Muscle layer of colon (tissue), 2 donors: ENCODE data around the gene PSMC3IP.
"Not testable (repeated sequence)": the region's sequence is repeated elsewhere in the genome, so short reads cannot be mapped to it uniquely, and the experiment has no call there.

Experiments used
- H3K27ac ChIP-seq: one replicate; pipeline ENCODE4 v1.7.0; 2013; ENCODE audit warnings: low read depth, mild to moderate bottlenecking, low read length, moderate library complexity
- H3K27me3 ChIP-seq, 2 donors: one replicate each; pipeline ENCODE4 v1.7.0; 2013; ENCODE audit warnings: low read length in 2 of 2, mild to moderate bottlenecking in 2 of 2; ENCODE audit not compliant: insufficient read depth in 2 of 2, control insufficient read depth in 1 of 2
- H3K36me3 ChIP-seq: one replicate; pipeline ENCODE4 v1.7.0; 2013; ENCODE audit warnings: mild to moderate bottlenecking, low read length; ENCODE audit not compliant: insufficient read depth
- H3K4me1 ChIP-seq: one replicate; pipeline ENCODE4 v1.7.0; 2013; ENCODE audit warnings: mild to moderate bottlenecking, low read length; ENCODE audit not compliant: insufficient read depth
- H3K4me3 ChIP-seq, 2 donors: one replicate each; pipeline ENCODE4 v1.7.0; 2013; ENCODE audit warnings: low read length in 2 of 2, low read depth in 1 of 2, mild to moderate bottlenecking in 1 of 2, moderate library complexity in 1 of 2
- H3K9ac ChIP-seq: one replicate; pipeline ENCODE4 v1.7.0; 2013; ENCODE audit warnings: low read length
- H3K9me3 ChIP-seq: one replicate; pipeline ENCODE4 v1.7.0; 2013; ENCODE audit warnings: mild to moderate bottlenecking, low read length
- donor health status: abdominal sarcoma.
- donor health status: Adenocarcinoma of cecum.

Gene PSMC3IP, protein sequence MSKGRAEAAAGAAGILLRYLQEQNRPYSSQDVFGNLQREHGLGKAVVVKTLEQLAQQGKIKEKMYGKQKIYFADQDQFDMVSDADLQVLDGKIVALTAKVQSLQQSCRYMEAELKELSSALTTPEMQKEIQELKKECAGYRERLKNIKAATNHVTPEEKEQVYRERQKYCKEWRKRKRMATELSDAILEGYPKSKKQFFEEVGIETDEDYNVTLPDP

GRCh38 chr17:42577532-42578281, at the start of gene PSMC3IP:
Gene PSMC3IP (minus strand): TSS chr17:42577729. CDS start chr17:42577686, 43 bp downstream.
- peak within 1 kb of the TSS; percentile 37 for H3K9ac ChIP-seq
- H3K27me3 ChIP-seq: no peaks in the 10 kb centered on the region
- peaks cover 12% of the 10 kb centered on the region for H3K4me1 ChIP-seq
- peak within 1 kb of the TSS; percentile 82 to 91 for H3K4me3 ChIP-seq
- no peaks in the 10 kb centered on the region for H3K9me3 ChIP-seq
- peaks cover 52% of the 10 kb centered on the region for H3K36me3 ChIP-seq
- H3K27ac ChIP-seq: peak within 1 kb of the TSS; percentile 96

GRCh38 chr17:42623732-42624596, 46.4 kb upstream of the PSMC3IP start:
- no peak overlapping the region for H3K4me3 ChIP-seq
- H3K4me1 ChIP-seq: no peaks in the 10 kb centered on the region
- H3K36me3 ChIP-seq: no peaks in the 10 kb centered on the region
- no peaks in the 10 kb centered on the region for H3K27me3 ChIP-seq
- H3K9me3 ChIP-seq: no peaks in the 10 kb centered on the region
- H3K27ac ChIP-seq: no peak overlapping the region
- no peak overlapping the region for H3K9ac ChIP-seq

- Histone ChIP-seq H3K4me3 (no peak overlapping the region), H3K4me1 (peaks cover 5% of the 10 kb centered on the region), H3K27me3 (no peaks in the 10 kb centered on the region), H3K27ac (no peak overlapping the region), H3K9ac (no peak overlapping the region), H3K9me3 (no peaks in the 10 kb centered on the region), H3K36me3 (no peaks in the 10 kb centered on the region)
Observed at GRCh38 chr17:42623271-42623670, 45.7 kb upstream of the PSMC3IP start.

DNA sequence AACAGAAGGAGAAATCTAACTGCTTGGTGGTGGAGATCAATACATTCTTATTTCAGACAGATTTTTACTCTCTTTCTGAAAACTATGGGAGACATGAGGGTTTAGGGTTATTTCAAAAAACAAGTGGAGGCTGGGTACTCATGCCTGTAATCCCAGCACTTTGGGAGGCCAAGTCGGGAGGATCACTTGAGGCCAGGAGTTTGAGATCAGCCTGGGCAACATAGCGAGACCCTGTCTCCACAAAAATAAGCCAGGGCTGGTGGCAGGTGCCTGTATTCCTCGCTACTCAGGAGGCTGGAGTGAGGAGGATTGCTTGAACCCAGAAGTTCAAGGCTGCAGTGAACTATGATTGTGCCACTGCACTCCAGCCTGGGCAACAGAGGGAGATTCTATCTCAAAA, 44.5 kb upstream of the PSMC3IP start:
- not testable (repeated sequence) for H3K9me3 ChIP-seq, H3K27me3 ChIP-seq

DNA sequence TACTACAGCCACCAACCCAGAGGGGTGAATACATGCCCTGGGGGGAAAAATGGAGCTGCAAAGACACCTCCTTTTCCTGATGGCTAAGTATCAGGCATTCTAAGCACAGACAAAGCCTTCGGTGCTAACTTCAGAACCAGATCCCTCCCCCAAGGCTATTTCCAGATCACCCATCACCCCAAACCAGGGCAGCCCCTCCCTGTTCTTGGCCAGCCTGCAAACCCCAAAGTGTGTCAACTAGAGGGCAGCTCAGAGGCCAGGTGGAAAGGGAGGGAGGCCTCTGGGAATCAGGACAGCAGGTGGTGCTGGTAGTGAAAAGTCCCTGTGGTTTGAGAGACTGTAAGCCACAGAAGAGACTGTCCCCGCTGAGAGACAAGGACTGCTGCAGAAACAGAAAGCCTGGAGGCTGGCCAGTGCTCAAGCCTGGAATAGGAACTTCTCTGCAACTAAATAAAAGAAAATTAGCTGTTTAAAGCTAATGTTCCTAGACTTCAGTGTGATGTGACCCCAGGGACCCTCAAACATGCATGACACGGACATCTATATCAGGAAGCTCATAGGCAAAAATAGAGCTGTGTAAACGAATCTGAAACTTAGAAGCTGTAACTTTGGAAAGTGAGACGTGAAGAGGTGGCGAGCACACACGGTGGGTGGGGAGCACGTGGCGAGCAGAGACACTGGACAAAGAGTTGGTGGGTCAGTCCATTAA, 41.1 kb upstream of the PSMC3IP start:
- no peak overlapping the region for H3K27ac ChIP-seq
- peaks cover 20% of the 10 kb centered on the region for H3K36me3 ChIP-seq
- no peak overlapping the region for H3K9ac ChIP-seq
- peaks cover 12% of the 10 kb centered on the region for H3K4me1 ChIP-seq
- H3K9me3 ChIP-seq: no peaks in the 10 kb centered on the region
- no peaks in the 10 kb centered on the region for H3K27me3 ChIP-seq
- no peak overlapping the region for H3K4me3 ChIP-seq

More for the DNA sequence above, 44.5 kb upstream of the PSMC3IP start:
- peaks cover 12% of the 10 kb centered on the region for H3K4me1 ChIP-seq
- H3K36me3 ChIP-seq, H3K9ac ChIP-seq, H3K27ac ChIP-seq, H3K4me3 ChIP-seq: not testable (repeated sequence)

DNA sequence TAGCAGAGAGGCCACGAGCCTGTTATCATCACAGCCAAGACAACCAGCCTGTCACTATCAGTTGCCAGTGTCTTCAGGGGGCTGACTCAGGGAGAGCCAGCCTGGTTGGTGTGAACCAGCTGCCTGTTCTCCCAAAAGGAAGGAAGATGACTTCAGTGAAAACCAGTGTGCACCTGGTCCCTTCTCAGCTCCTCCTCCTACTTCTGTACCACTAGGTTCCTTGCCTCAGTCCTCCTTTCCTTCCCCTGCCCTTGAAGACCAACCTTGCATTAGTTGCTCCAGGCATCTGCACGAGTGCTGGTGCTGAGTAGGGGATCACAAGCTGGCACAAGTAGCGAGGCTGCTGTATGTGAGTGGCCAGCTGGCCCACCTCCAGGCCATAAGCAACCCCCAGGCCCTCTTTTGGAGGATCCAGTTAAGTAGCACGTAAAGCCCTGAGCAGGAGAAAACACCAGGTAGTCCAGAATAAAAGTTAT, 40.5 kb upstream of the PSMC3IP start:
- no peaks in the 10 kb centered on the region for H3K27me3 ChIP-seq
- H3K9me3 ChIP-seq: no peaks in the 10 kb centered on the region
- H3K27ac ChIP-seq: no peak overlapping the region
- peaks cover 24% of the 10 kb centered on the region for H3K36me3 ChIP-seq
- H3K9ac ChIP-seq: no peak overlapping the region
- H3K4me1 ChIP-seq: peaks cover 12% of the 10 kb centered on the region
- no peak overlapping the region for H3K4me3 ChIP-seq

DNA sequence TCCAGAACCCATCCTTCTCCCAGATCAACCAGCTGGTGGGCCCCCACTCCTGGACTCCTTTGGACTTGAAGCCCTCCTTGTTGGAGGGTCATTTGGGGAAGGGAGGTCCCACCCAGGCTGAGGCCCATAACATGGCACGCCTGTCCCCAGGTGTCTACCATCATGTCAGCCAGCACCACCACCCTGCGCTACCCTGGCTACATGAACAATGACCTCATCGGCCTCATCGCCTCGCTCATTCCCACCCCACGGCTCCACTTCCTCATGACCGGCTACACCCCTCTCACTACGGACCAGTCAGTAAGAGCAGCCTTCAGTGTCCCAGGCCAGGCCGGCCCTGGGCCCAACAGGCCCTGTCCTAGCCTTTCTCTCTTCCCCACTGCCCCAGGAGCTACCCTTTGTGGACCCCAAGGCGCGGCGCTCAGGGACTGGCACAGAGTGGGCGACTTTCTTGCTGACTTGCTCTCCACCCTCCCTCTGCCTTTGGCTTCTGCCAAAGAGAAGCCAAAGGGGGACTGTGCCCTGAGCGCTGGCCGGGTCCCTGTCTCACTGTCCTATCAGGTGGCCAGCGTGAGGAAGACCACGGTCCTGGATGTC, 36.3 kb upstream of the PSMC3IP start:
- Histone ChIP-seq H3K27me3 (no peaks in the 10 kb centered on the region), H3K36me3 (peaks cover 33% of the 10 kb centered on the region), H3K27ac (no peak overlapping the region), H3K9me3 (no peaks in the 10 kb centered on the region), H3K9ac (no peak overlapping the region), H3K4me1 (peaks cover 16% of the 10 kb centered on the region), H3K4me3 (no peak overlapping the region)

DNA sequence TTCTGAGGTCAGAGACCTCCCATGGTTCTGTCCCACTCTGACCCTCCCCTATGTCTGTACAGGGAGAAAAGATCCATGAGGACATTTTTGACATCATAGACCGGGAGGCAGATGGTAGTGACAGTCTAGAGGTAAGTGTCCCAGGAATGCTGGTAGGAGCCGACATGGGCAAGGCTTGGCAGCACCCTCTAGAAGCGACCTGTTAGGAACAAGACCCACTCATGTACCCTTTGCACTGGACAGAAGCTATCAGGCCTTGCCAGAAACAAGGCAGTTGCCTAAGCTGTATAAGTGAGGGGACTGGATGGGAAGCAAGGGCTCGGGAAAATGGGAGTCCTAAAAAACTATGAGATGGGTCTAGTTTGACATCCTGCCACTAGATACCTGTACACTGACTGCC, 34.5 kb upstream of the PSMC3IP start:
- Histone ChIP-seq H3K27me3 (no peaks in the 10 kb centered on the region), H3K36me3 (peaks cover 33% of the 10 kb centered on the region), H3K9ac (no peak overlapping the region)

GRCh38 chr17:42609814-42610801, 32.6 kb upstream of the PSMC3IP start:
- H3K27me3 ChIP-seq, H3K9me3 ChIP-seq: not testable (repeated sequence)
- H3K9ac ChIP-seq: peak overlapping the region; percentile 87
- peak overlapping the region; percentile 70 to 75 for H3K4me3 ChIP-seq
- H3K27ac ChIP-seq: peak overlapping the region; percentile 84
- H3K4me1 ChIP-seq: peaks cover 25% of the 10 kb centered on the region
- H3K36me3 ChIP-seq: peaks cover 24% of the 10 kb centered on the region

More for the DNA sequence above, 34.5 kb upstream of the PSMC3IP start:
- peaks cover 16% of the 10 kb centered on the region for H3K4me1 ChIP-seq
- no peak overlapping the region for H3K27ac ChIP-seq
- H3K9me3 ChIP-seq: no peaks in the 10 kb centered on the region
- no peak overlapping the region for H3K4me3 ChIP-seq
